ENCODE results near the gene CCDC33. TPM values are rescaled to one million over a fixed set of nuclear protein-coding genes. Genes with fewer than 3 reads are reported as not detected.

The CCDC33 gene
- total RNA-seq, 4 donors from 2014 or later: not detected

- Histone ChIP-seq H3K36me3 (no peaks in the 10 kb centered on the region), H3K4me1 (peaks cover 0 to 5% (median 0%) of the 10 kb centered on the region in 4 donors), H3K27me3 (peaks cover 0 to 33% (median 0%) of the 10 kb centered on the region in 4 donors), H3K4me3 (no peak overlapping the region), H3K27ac (replicated peaks in 1 of 4) (no peak overlapping the region), H3K9me3 (no peaks in the 10 kb centered on the region)
- 58% methylated on average over 1 of the region's 1 CpG for WGBS
- intact Hi-C loops (cut with DNase I): no loop called here
- TF ChIP-seq CTCF (IDR thresholded peaks at IDR 0.05) (no peak), POLR2AphosphoS5 (IDR thresholded peaks at IDR 0.05) (no peak), EP300 (IDR thresholded peaks at IDR 0.05) (no peak), POLR2A (IDR thresholded peaks at IDR 0.05; ENCODE audit: low read depth) (no peak)
- DNase-seq (ENCODE audit: extremely low spot score): no peak
Measured at GRCh38 chr15:74294010-74294409, 57.9 kb downstream of the CCDC33 start.

GRCh38 chr15:74295800-74296199 lies 59.7 kb downstream of the CCDC33 start:
- no peak for DNase-seq (ENCODE audit: extremely low spot score)
- intact Hi-C loops (cut with DNase I): no loop called here
- no peak for TF ChIP-seq POLR2A (IDR thresholded peaks at IDR 0.05; ENCODE audit: low read depth)
- TF ChIP-seq POLR2AphosphoS5 (IDR thresholded peaks at IDR 0.05): no peak
- TF ChIP-seq CTCF (IDR thresholded peaks at IDR 0.05): no peak
- no peak for TF ChIP-seq EP300 (IDR thresholded peaks at IDR 0.05)
- WGBS: 66% methylated on average over 3 of the region's 6 CpGs
- H3K9me3 ChIP-seq: no peaks in the 10 kb centered on the region
- no peaks in the 10 kb centered on the region for H3K36me3 ChIP-seq
- H3K4me1 ChIP-seq: peaks cover 0 to 5% (median 0%) of the 10 kb centered on the region in 4 donors
- no peak overlapping the region for H3K27ac ChIP-seq (replicated peaks in 1 of 4)
- peaks cover 0 to 37% (median 0%) of the 10 kb centered on the region in 4 donors for H3K27me3 ChIP-seq
- H3K4me3 ChIP-seq: no peak overlapping the region

GRCh38 chr15:74297887-74298286 lies 61.8 kb downstream of the CCDC33 start:
- H3K27me3 ChIP-seq: peaks cover 0 to 41% (median 0%) of the 10 kb centered on the region in 4 donors
- no peaks in the 10 kb centered on the region for H3K36me3 ChIP-seq
- no peak overlapping the region for H3K4me3 ChIP-seq
- DNase-seq (ENCODE audit: extremely low spot score): no peak
- no peak overlapping the region for H3K27ac ChIP-seq (replicated peaks in 1 of 4)
- H3K4me1 ChIP-seq: no peaks in the 10 kb centered on the region
- WGBS: 31% methylated on average over 1 of the region's 1 CpG
- TF ChIP-seq EP300 (IDR thresholded peaks at IDR 0.05) (no peak), CTCF (IDR thresholded peaks at IDR 0.05) (no peak), POLR2A (IDR thresholded peaks at IDR 0.05; ENCODE audit: low read depth) (no peak), POLR2AphosphoS5 (IDR thresholded peaks at IDR 0.05) (no peak)
- intact Hi-C loops (cut with DNase I): no loop called here
- H3K9me3 ChIP-seq: no peaks in the 10 kb centered on the region

DNA sequence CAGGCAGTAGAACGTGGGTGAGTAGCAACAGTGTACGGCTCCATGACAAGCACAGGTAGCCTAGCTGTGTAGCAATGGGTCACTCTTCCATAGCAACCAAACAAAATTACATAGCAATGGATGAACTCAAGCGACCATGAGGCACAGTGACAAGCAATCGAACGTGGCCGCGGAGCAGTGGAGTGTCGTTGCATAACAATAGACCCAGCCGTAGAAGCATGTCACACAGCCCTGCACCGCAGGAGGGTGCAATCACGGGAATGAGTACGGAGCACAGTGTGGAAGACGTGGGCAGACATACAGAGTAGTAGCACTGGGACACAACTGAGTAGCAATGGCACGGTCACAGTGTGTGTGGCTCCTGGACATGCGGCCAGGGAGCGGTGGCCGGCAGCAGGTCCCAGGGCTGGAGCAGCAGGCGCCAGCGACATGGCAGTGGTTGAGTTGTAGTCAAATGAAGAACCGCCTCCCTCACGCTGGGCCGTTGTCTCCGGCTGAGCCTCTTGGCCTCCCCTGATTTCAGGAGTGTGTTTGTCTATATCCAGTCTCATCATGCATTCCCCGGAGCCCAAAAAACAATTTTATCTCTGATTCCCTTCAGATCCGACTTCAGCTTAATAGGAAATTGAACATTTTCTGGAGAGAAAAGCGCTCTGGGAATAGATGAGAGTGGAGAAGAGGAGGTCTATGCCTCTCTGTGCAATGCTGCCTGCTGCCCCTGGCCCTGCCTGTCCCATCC lies 64.1 kb downstream of the CCDC33 start:
- no peak overlapping the region for H3K4me3 ChIP-seq
- no peak for DNase-seq (ENCODE audit: extremely low spot score)
- no peaks in the 10 kb centered on the region for H3K36me3 ChIP-seq
- no peaks in the 10 kb centered on the region for H3K4me1 ChIP-seq
- WGBS: 57% methylated on average over 15 of the region's 26 CpGs
- intact Hi-C loops (cut with DNase I): loop anchor here (10.0 kb wide), 1 partner anchor 175 kb away; no protein-coding TSS in a partner anchor
- H3K9me3 ChIP-seq: no peaks in the 10 kb centered on the region
- H3K27ac ChIP-seq (replicated peaks in 1 of 4): no peak overlapping the region
- TF ChIP-seq POLR2A (IDR thresholded peaks at IDR 0.05; ENCODE audit: low read depth): no peak
- TF ChIP-seq POLR2AphosphoS5 (IDR thresholded peaks at IDR 0.05): no peak
- TF ChIP-seq CTCF (IDR thresholded peaks at IDR 0.05): no peak
- TF ChIP-seq EP300 (IDR thresholded peaks at IDR 0.05): no peak
- H3K27me3 ChIP-seq: peaks cover 0 to 54% (median 0%) of the 10 kb centered on the region in 4 donors
